Calu3 (cell line): ENCODE data around the gene PEPD. TPM values are rescaled to one million over a fixed set of nuclear protein-coding genes. Genes with fewer than 3 reads are reported as not detected.

ENCODE experiments used
- BruUV-seq: library from RNA; stranded (reverse); fragments of 400-500 nt; replicated peaks from 2 replicates; lab custom pipeline; 2021; lab: Mats Ljungman, UMichigan
- CTCF ChIA-PET: fragments of 300-600 bp; sonication (Branson Sonifier 250); formaldehyde crosslinking; loops from one replicate; lab custom pipeline; 2022; ENCODE audit warnings: antibody characterized with exemption; lab: Charles Lee
- DNase-seq: peaks from one replicate; pipeline ENCODE4 v3.0.0; 2022
- H3K27ac Mint-ChIP-seq: one replicate; pipeline ENCODE4 v1.8.0; 2022; ENCODE audit warnings: mixed read lengths; ENCODE audit not compliant: unreplicated experiment
- H3K27me3 Mint-ChIP-seq: one replicate; pipeline ENCODE4 v1.8.0; 2022; ENCODE audit warnings: mixed read lengths; ENCODE audit not compliant: unreplicated experiment
- H3K36me3 Mint-ChIP-seq: one replicate; pipeline ENCODE4 v1.8.0; 2022; ENCODE audit warnings: mild to moderate bottlenecking, moderate library complexity, mixed read lengths; ENCODE audit not compliant: insufficient read depth, unreplicated experiment
- H3K4me1 Mint-ChIP-seq: one replicate; pipeline ENCODE4 v1.8.0; 2022; ENCODE audit warnings: mild to moderate bottlenecking, low read depth, mixed read lengths; ENCODE audit not compliant: unreplicated experiment
- H3K4me3 Mint-ChIP-seq: one replicate; pipeline ENCODE4 v1.8.0; 2022; ENCODE audit warnings: mild to moderate bottlenecking, low read depth, moderate library complexity, mixed read lengths; ENCODE audit not compliant: unreplicated experiment
- H3K9me3 Mint-ChIP-seq: one replicate; pipeline ENCODE4 v1.8.0; 2022; ENCODE audit warnings: low read depth, mixed read lengths; ENCODE audit not compliant: unreplicated experiment
- CTCF ChIP-seq: fragments of 200-600 bp; IDR thresholded peaks from one replicate; pipeline ENCODE4 v1.8.0; 2022; ENCODE audit warnings: antibody characterized with exemption; ENCODE audit not compliant: unreplicated experiment
- intact Hi-C: fragments of 100-400 bp; cut with micrococcal nuclease; formaldehyde crosslinking; loops from one replicate; pipeline ENCODE4 v1.10.0; 2022; ENCODE audit not compliant: unreplicated experiment
- total RNA-seq: library from RNA; stranded (reverse); gene quantifications from 2 replicates; pipeline ENCODE4 v1.2.3, GENCODE V29; 2022

The PEPD gene
- total RNA-seq, 1 experiment from 2014 or later = 65.5 TPM

GRCh38 chr19:33530842-33531241 lies 9.3 kb upstream of the PEPD start:
- Mint-ChIP-seq H3K27me3 (peaks cover 97% of the 10 kb centered on the region), H3K9me3 (no peaks in the 10 kb centered on the region), H3K27ac (no peak overlapping the region), H3K4me3 (no peak overlapping the region), H3K4me1 (no peaks in the 10 kb centered on the region), H3K36me3 (no peaks in the 10 kb centered on the region)
- intact Hi-C loops = no loop called here
- no TSS peak for BruUV-seq
- no peak for DNase-seq
- CTCF ChIA-PET = no interaction called here
- TF ChIP-seq CTCF = no peak

- no peak overlapping the region for H3K4me3 Mint-ChIP-seq
- no peak overlapping the region for H3K27ac Mint-ChIP-seq
- no peaks in the 10 kb centered on the region for H3K4me1 Mint-ChIP-seq
- peaks cover 97% of the 10 kb centered on the region for H3K27me3 Mint-ChIP-seq
- TF ChIP-seq CTCF = no peak
- no peaks in the 10 kb centered on the region for H3K36me3 Mint-ChIP-seq
- no peaks in the 10 kb centered on the region for H3K9me3 Mint-ChIP-seq
- intact Hi-C loops = no loop called here
- BruUV-seq = no TSS peak
- CTCF ChIA-PET = no interaction called here
- DNase-seq = no peak
These were observed 8.7 kb upstream of the PEPD start for GRCh38 chr19:33530296-33530695.

GRCh38 chr19:33529094-33529676 lies 7.6 kb upstream of the PEPD start:
- H3K27ac Mint-ChIP-seq = no peak overlapping the region

GRCh38 chr19:33528404-33528803 lies 6.8 kb upstream of the PEPD start:
- no peak overlapping the region for H3K4me3 Mint-ChIP-seq
- H3K4me1 Mint-ChIP-seq = no peaks in the 10 kb centered on the region
- H3K27ac Mint-ChIP-seq = no peak overlapping the region
- H3K27me3 Mint-ChIP-seq = peaks cover 97% of the 10 kb centered on the region
- DNase-seq = no peak
- BruUV-seq = no TSS peak
- TF ChIP-seq CTCF = no peak
- CTCF ChIA-PET = no interaction called here
- H3K36me3 Mint-ChIP-seq = no peaks in the 10 kb centered on the region
- intact Hi-C loops = loop anchor here (10.0 kb wide), 1 partner anchor 94 kb away; no protein-coding TSS in a partner anchor
- no peaks in the 10 kb centered on the region for H3K9me3 Mint-ChIP-seq

More at GRCh38 chr19:33529094-33529676, 7.6 kb upstream of the PEPD start:
- no peak for DNase-seq
- intact Hi-C loops = loop anchor here (10.0 kb wide), 1 partner anchor 94 kb away; no protein-coding TSS in a partner anchor
- peaks cover 97% of the 10 kb centered on the region for H3K27me3 Mint-ChIP-seq
- TF ChIP-seq CTCF = no peak
- BruUV-seq = no TSS peak
- H3K4me1 Mint-ChIP-seq = no peaks in the 10 kb centered on the region
- H3K4me3 Mint-ChIP-seq = no peak overlapping the region
- H3K36me3 Mint-ChIP-seq = no peaks in the 10 kb centered on the region
- CTCF ChIA-PET = no interaction called here
- H3K9me3 Mint-ChIP-seq = no peaks in the 10 kb centered on the region
